NCI-H524 treated with DMSO at 0.1 percent for 48 hours (cell line): ENCODE measurements around the gene CLEC20A.
"Not testable (repeated sequence)": the region's sequence is repeated elsewhere in the genome, so short reads cannot be mapped to it uniquely, and the experiment has no call there.

Experiments
- DNase-seq: peaks from one replicate; lab custom pipeline; 2025; lab: John Stamatoyannopoulos, UW

Gene CLEC20A

DNA sequence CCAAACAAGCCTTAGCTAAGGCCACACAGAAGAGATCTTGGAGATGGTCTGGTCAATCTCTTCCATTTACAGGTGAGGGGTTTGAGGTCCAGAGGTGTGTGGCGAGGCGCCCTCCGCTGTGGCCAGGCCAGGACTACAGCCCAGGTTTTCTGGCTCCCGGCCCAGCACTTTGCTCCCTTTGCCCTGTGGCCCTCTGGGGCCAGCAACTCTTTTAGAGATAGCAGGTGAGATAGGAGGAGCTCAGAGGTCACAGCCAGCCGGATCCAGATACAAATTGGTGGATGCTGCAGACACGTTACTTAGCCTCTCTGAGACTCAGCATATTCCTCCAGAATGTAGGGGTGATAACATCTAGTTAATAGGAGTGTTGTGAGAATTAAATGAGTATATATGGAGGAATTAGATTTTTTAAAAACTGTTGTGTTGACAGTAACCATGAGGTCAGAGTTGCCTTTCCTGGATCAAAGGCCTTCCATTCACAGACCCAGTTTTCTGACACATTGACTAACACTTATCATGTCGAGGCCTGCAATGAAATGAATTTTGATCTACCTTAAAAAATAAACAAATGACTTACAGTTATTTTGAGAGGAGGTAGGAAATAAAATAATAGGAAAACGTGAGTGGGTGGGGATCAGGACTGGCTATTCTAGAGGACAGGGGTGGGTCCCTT lies 32.7 kb upstream of the CLEC20A start:
- DNase-seq = no peak

DNA sequence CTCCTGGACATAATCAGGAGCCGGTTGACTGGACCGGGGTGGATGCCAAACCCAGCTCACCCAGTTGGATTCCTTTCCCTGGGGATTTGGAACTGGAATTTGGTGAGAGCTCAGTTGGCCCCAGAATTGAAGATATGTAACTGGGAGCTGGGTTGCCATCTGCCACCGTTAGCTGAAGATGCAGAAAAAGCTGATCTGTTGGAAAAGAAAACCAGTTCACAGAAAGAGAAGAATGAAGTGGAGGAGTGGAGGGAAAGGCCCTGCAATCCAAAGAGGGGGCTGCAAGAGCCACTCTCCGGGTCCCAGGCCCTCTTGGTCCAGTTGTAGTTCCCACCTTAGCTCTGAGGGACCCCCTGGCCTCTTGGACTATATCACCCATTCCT lies 32.2 kb upstream of the CLEC20A start:
- DNase-seq = no peak

DNA sequence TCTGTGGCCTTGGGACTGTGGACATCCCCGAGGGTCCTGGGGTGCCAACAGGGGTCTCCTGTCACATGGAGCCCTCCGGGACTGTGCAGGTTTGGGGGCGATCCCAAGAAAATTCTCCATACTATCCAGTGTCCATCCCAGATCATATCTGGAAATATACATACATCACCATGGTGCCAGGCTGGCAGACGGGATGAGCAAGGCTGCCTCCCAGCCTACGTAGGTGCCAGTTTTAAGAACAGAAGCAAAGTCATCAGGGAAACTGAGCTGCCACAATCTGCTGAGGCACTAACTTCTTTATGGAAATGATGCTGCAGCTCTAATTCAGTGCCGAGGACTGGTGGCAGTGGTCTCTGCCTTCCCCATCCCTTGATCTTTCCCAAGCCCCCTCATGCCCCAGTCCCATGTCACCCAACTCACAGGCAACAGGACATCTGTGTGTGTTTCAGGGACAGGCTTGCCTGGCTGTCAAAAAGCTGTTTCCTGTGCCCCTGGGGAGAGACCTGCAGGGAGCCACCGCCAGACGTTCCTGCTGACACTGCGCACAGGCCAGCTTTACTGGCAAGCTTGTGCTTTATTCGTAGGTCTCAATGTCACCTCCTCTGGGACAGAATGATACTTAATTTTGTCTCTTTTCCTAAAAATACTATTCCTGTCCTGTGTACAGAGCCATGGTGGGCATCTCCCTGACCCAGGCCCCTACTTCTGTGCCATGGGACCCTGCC lies 31.6 kb upstream of the CLEC20A start:
- no peak for DNase-seq

DNA sequence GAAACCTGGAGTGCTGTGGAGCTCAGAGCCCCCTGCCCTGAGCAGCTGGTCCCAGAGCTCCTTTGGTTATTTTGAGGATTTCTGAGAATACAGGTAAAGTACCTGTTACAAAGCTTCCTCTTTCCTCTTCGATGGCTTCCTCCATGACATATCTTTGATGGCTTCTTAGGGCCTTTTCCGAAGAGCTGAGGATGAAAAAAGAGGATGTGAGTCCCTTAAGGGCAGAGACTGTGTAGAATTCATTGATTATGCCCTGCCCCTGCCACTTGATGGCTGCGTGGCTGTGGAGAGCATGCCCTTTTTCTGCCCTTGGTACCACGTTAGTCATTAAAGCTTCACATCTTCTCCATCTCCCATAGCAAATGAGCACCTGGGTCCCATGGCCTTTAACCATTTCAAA lies 30.4 kb upstream of the CLEC20A start:
- DNase-seq = no peak

DNA sequence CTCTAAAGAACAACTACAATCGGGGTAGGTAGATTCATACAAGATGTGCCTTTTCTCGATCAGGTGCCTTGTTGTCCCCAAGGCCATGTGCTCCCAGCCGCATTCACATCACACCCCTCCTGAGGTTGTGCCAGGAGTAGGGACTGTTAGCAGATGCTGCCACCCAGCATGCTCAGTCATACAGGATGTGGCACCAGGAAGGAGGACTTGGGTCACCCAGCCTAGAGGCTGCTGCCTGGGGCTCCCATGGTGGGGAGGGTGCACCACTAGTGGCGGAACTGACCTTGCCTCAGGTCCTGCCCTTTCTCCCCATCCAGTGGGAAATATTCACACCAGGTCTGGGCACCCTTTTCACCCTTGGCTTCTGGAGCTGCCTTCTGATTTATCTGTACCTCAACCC lies 24.5 kb upstream of the CLEC20A start:
- DNase-seq = no peak

DNA sequence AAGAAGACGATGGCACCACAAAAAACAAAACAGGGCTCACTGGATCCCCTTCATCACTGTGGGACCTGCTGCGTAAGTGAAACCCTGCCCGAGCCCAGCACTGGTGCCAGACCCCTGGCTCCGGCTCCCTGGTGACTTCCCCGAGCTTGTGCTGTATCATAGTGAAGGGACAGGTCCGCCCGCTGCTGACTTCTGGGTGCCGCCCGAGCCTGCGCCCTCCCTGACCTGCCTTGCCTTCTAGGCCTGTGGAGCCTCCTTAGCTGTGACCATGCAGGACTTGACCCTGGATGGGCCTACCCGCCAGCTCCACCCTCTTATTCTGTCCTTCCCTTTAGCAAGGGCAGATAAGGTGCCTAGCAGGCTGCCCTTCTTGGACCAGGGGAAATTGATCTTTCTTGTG lies 24.0 kb upstream of the CLEC20A start:
- no peak for DNase-seq

DNA sequence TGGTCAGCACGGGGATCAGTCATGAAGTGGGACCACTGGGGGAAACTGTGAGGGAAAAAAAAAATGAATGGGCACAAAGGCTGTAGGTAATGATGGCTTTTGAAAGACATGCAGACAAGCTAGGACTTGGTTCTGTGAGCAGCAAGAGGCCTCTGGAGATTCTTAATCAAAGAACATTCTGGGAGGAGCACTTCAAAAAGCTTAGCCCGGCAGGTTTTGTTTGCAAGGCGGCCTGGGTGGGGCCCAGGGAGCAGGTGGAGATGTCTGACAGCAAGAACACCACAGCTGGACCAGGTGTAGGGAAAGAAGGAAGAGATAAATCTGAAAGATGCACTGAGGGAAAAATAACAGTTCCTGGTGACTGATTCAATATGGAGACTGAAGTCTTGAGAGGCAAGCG lies 22.1 kb upstream of the CLEC20A start:
- DNase-seq = no peak

DNA sequence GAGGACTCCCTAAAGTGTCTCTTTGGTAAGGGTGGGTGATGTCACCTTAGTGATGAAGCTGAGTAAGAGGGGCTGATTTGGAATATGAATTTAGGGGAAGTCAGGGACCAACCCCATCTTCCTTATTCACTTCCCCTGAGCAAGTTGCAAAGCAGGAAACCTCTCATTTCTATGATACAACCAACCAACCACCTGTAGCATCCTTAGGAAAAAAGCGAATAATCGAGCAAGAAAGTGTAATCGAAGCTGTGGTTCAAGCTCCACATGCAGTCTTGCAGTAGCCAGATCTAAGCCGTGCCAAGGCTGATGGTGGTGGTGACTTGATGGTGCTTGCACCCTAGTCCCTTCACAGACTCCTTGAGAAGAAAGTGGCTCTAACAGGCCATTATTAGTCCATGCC lies 19.3 kb upstream of the CLEC20A start:
- DNase-seq = no peak

DNA sequence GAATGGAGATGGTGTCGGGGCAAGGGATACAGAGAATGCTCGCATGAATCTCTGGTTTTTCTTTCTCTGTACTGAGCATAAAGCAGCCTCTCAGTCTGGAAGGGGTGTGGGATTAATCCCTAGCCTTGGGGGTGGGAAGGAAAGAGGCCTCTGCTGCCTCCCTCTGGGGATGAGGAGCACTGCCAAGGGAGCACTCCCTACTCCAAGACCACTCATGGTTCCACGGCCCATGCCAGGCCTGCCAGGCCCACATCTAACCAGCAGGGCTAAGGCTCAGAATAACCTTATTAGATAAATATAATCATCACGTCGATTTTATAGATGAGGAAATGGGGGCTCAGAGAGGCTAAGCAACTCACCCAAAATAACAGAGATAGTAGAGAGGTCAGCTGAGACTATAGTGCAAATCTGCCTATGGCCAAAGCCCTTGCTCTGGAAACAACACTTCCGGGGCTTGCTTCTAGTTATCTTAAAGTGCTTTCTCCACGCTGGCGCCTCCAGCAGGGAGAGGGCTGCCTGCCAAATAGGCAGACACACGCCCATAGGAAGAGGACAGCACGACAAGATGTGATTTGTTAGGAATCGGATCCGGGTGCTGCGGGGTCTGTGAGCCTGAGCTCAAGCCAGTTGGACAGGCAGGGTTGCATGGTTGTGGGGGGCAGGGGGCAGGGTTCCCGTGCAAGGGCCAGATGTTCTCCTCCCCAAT lies 16.7 kb upstream of the CLEC20A start:
- DNase-seq = no peak

DNA sequence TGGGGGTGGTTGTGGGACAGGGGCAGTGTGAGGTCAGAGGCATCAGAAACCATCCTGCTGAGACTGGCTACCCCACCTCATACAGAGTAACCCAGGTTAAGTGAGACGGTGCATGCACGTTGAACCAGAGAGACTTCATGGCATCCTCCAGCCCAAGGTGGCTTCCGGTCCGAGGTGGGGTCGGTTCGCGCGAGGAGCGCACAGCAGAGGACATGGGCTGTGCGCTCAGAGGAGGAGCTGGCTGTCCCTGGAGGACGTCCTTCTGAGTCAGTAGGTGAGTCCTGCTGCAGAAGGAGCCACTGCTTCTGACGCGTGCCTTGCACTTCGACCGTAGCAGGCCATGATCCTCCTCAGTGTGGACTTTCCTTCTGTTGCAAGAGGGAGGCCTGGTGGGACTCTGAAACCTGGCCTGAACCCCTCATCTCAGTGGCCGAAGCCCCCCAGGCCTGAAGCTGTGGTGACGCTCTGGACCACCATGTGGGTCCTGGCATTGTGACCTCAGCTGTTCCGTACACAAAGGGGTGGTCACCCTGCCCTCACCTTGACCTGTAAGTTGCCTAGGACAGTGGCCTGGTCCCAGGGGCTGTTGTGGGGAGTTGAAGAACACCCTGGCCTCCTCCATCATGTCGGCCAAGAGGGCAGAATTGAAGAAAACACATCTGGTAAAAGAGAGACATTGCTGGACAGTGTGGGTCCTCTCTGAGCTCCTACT lies 16.0 kb upstream of the CLEC20A start, which contains the start of gene TEX35:
TSS of gene TEX35 (plus strand) at position 544 of the 712 bp plus-strand sequence. CDS start at position 624, 80 bp downstream.
- DNase-seq = no peak

DNA sequence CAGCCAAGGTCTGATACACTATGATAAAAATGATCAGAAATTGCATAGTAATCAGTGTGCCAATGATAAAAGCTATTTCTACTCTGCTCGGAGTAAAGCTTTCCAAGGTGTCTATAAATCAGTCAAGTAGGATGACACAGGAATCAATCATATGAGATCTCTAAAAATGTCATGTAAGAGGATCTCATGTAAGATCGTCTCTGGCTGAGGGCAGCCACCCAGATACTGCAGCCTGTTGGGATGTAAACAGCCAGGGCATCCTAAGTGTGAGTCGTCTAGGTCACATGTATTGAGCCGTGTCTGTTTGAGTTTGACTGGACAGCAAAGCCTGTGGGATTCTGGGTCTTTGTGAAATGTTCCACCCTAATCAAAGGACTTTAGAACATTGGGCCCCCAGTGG lies 13.4 kb upstream of the CLEC20A start:
- no peak for DNase-seq

DNA sequence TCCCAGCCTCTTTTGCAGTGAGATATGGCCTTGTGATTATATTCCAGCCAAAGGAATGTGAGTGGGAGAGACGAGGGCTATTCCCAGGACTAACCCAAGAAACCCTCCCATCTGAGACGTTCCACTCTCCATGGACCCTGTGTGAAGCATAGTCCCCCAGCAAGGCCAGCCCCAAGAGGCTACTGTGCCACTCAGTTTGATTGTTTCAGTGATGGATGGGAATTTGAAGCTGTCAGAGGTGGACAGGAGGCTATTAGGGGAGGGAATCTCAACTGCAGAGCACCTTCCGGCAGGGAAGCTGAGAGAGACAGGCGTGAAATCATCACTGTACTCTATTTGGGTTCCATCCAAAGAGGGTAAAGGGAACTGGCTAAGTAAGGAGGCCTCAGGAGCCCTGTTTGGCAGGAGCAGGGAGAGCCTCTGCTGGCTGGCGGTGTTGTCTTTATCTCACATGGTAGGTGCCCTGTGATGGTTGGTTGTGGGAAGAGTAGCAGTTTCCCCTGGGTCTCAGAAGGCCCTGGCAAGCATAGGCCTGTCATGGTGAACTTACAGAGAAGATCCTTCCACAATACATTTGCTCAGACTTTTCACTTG lies 12.7 kb upstream of the CLEC20A start:
- DNase-seq = no peak

DNA sequence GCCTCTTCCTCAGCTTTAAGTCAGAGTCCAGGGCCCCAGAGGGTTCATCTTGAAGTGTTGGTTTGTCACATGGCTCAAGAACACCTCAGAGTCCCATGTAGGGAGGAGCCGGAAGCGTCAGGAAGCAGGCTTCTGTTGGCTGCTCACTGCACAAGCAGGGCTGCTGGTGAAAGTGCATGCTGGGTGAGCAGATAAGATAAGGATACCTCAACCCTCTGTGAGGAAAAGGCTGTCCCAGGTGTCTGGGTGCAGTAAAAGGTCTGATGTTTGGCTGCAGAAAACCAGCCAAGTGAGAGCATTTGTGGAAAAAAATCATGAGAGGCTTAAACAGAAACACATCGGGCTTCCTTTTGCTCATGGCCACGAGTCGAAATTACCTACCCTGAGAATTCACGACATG lies 9.9 kb upstream of the CLEC20A start:
- no peak for DNase-seq

DNA sequence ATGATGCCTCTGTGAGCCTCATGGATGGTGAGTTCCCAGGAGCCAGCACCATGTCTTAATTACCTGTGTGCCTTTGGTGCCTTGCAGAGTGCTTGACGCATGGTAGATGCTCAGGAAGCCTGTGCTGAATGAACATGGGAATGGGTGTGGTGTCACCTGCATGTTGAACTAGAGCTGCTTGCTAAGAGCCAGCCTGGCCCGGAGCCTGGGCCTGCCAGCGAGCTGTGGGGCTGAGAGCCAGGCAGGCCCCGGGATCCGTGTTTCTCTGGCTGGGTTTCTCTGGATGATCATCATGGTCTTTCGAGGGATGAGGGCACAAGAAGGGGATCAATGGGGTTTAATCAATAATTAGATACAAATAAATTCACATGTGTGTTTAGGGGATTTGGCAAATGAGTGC lies 9.4 kb upstream of the CLEC20A start:
- no peak for DNase-seq

DNA sequence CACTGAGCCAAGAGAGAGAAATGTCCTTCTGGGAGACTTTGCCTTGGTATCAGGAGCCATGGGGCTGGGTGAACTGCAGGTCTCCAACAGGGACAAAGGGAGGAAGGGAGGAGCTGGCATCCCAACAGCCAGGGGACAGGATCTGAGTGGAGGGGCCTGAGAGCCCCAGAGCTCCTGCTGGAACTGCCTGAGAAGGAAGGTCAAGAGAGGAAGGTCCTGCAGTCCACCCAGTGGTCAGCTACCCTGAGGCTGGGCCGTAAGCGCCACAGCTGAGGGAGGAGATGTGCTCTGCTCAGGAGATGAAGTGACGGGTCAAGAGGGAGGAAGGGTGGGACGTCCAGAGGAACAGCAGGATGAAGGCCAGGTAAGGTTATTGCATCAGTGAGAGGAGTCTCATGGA lies 7.5 kb upstream of the CLEC20A start:
- no peak for DNase-seq

DNA sequence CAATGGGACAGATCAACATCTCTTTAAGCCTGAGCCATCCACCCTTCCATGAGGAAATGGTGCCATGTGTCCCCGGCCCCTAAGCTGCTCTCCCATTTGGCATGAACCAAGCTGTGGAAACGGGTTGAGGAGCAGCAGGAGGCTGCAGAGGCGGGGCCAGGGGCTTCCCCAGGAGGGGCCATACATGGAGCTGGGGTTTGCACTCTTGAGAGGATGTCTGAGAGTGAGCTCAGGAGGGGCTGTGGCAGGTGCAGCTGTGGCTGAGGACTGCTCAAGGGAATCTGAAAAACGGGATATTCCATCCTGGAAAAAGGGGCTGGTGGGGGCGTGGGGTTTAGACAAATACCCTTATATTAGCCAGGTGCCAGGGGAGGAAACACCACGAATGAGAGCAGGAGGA lies 7.1 kb upstream of the CLEC20A start:
- peak; percentile 2 for DNase-seq

DNA sequence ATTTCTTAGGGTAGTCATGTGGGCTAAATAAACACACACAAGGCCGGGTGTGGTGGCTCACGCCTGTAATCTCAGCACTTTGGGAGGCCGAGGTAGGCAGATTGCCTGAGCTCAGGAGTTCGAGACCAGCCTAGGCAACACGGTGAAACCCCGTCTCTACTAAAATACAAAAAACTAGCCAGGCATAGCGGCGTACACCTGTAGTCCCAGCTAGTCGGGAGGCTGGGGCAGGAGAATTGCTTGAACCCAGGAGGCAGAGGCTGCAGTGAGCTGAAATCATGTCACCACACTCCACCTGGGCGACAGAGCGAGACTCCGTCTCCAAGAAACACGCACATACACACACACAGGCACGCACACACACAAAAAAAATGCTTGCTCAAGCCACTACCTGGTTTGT lies 6.6 kb upstream of the CLEC20A start:
- not testable (repeated sequence) for DNase-seq

DNA sequence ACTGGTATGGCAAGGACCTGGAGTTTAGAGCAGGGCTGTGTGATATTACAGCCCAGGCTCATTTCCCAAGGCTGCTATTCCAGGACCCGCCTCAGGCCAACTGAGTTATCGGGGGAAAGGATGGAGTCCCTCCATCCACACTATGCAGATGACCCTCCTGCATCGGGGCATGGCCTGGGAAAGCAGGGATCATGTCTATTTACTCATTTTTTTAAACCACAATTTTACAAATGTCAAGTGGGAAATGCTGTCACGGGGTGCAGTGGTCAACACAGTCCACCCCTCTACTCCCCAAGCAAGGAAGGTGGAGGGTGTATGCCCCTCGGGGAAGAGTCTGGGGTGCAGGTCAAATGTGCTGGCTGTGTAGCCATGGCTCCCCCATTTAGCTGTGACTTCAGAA lies 6.1 kb upstream of the CLEC20A start:
- no peak for DNase-seq

DNA sequence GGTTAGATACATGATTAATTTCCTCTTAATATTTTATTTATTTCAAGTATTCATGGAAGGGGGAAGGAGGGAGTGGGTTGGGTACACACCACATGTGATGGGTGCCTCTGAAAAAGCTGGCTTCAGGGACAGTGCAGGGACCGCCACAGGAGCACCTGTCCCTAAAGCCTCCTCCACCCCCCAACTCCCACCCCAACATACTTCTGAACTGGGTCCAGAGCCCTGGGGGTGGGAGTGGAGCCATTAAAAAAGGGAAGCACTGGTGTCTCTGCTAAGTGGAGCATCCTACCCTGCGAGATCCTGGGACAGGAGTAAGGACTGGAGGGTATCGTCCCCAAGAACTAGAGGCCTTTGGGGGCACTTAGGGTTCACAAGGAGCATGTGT lies 5.6 kb upstream of the CLEC20A start:
- no peak for DNase-seq

DNA sequence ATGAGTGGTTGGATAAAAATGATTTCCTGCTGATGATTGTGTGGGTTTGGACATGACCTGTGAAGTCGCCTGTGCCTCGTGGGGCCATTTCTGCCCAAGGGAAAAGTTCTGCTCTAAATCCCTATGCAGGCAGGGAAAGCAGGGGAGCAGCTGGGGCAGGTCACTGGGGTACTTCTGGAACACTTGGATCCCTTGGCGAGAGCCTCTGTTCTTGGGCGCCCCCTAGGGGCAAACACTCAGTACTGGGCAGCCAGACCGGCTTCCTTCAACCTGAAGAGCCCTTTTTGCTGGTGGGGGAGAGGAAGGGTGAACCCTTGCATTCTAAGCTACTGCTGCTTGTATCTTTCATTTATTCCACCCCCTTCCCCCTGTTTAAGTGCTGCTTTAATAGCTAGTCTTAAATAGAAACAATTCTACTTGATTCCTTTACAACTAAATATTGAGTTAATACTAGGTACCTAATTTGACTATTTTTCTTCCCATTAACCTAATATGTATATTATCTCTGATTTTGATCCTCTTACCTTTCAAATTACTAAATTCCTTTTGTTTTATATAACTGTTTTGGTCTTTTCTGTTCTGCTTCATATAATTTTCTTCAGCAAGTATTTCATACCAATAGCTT lies 5.1 kb upstream of the CLEC20A start:
- peak; percentile 6 for DNase-seq

DNA sequence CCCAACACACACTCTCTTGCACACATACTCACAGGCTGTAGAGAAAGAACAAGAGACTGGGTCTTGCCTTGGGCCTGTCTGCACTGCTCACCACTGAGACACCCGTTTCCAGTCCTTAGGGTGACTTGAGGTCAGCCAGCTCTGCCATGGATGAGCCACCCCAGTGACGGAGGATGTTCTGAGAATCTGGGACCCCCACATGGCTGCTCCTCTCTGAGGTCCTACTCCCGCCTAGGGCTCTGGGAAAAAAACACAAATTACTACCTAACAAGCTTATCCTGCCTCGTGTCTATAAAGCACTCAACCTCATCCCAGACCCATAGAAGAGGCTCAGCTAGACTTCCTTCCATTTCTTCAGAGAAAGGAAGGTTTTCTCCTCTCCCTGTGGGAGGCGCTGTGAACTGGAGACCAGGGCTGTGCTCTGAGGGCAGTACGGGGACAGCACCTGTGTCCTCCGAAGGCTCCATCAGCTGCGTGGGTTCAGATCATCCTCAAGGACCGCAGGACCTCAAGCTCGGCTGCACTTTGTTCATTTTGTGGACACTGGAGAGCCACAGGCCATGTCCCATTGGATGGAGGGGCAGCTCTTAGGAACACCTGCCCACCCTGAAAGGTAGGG lies 4.3 kb upstream of the CLEC20A start:
- DNase-seq = no peak
